Measurements from ENCODE around the gene MMP17.
A peak's percentile ranks its signal among the peaks of the same experiment; 100 is the strongest.
"Not testable (repeated sequence)": the region's sequence is repeated elsewhere in the genome, so short reads cannot be mapped to it uniquely, and the experiment has no call there.

MMP17 gene

DNA sequence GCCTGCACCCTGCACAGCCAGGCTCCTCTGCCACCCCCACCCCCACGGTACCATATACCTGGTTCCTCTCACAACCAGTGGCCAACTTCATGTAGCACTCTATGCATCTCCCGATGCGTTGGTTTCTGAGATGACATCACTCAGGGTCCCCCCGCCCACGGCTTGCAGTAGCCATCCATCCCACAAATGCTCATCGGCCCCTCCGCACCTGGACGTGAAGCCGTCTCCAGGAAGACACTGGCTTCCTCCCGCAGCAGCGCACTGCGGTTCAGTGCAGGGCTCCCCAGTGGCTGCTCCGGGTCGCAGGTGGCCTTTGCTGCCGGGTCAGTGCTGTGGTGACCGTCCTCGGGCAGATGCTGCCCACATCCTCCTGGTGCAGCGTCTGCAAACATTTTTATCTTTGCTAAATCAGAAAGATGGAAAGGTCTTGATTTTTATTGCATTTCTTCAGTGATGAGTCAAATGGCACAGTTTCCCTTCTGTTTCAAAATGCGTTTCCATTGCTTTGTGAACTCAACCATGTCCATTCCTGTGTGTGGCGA, 27.5 kb upstream of the MMP17 start:
- no peak for DNase-seq

DNA sequence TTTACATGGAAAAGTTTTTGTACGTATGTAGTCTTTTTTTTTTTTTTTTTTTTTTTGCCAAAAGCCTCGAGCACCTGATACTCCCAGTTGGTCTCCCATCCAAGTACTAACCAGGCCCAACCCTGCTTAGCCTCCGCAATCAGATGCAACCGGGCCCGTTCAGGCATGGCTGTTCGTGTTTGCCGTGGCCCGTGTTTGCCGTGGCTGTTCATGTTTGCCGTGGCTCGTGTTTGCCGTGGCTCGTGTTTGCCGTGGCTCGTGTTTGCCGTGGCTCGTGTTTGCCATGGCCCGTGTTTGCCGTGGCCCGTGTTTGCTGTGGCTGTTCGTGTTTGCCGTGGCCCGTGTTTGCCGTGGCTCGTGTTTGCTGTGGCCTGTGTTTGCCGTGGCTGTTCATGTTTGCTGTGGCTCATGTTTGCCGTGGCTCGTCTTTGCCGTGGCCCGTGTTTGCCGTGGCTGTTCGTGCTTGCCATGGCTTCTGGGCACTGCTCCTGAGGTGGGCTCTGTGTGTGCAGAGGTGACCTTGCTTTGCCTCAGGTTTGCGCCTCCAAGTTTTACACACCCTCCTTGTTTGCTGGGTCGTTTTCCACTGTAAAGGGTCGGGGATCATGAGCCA, 26.8 kb upstream of the MMP17 start:
- no peak for DNase-seq

DNA sequence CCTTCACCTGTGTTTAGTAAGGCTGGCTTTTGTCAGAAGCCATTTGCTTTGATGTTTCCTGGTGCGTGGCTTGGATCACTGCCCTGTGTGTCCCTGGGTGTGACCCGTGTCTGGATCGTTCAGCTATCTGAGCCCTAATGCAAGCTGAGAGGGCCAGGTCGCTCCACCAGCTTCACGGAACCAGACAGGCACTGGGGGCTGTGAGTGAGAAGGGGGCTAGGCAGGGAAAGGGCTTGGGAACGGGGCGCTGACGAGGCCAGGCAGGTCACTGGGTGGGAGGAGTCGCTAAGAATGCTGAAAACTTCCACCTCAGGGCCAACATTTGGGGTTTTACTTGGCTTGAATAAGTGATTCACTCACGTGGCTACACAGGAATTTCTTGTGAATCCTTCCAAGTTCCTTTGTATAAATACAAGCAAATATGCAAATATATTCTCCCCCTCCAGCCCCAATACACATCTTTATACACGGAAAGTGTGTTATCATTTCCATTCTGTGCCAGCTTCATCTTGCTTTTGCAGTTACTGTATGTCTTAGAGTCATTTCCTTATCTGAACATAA, 24.2 kb upstream of the MMP17 start:
- DNase-seq, result peak; percentile 53

DNA sequence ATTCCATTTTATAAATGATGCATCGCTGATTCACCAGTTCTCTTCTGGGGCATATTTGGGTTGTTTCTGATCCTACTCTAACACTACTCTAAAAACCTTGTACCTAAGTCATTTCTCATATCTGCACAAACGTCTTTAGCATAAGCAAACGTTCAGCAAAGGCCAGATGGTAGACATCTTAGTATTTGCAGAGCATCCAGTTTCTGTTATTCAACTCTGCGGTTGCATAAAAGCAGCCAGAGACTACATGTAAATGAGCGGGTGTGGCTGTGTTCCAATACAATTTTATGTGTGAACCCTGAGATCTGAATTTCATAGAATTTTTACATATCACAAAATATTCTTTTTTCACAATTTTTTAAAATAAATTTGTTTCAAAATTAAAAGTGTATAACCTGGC, 22.8 kb upstream of the MMP17 start:
- no peak for DNase-seq

DNA sequence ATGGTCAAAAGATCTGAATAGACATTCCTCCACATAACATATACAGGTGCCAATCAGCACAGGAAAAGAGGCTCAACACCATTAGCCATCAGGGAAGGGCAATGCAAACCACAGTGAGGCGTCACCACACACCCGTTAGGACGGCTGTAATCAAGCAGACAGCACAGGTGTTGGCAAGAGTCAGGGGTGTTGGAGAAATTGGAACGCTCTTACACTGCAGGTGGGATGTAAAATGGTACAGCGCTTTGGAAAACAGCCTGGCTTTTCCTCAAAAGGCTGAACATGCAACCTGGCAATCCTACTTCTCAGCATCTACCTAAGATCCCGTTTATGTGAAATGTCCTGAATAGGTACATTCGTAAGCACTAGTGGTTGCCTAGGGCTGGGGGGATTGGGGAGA, 21.5 kb upstream of the MMP17 start:
- DNase-seq, result no peak

DNA sequence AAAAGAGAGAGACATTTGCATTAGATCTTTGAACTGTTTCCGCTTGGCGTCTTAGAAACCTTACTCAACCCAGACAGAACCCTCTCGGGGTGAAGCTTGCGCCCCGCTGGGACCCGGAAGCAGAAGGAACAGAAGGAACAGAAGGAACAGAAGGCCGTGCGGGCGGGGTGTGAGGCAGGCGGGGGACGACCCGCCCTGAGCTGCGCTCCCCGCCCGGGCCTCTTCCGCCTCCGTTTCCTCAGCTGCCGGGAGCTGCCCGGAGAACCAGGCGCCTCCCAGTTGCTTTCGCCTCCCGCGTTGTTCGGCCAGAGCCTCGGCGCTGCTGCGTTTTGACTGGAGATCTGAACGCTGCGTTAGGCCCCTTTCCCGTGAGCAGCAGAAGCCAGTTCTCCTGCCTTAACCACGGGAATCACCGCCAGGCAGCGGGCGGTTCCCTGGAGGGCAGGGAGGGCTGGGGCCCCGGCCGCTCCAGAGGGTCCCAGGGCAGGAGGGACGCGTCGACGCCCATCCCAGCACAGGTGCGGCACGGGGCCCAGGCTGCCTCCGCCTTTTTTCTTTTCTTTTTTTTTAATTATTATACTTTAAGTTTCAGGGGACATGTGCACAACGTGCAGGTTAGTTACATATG, 19.3 kb upstream of the MMP17 start:
- DNase-seq, result peak; percentile 60

DNA sequence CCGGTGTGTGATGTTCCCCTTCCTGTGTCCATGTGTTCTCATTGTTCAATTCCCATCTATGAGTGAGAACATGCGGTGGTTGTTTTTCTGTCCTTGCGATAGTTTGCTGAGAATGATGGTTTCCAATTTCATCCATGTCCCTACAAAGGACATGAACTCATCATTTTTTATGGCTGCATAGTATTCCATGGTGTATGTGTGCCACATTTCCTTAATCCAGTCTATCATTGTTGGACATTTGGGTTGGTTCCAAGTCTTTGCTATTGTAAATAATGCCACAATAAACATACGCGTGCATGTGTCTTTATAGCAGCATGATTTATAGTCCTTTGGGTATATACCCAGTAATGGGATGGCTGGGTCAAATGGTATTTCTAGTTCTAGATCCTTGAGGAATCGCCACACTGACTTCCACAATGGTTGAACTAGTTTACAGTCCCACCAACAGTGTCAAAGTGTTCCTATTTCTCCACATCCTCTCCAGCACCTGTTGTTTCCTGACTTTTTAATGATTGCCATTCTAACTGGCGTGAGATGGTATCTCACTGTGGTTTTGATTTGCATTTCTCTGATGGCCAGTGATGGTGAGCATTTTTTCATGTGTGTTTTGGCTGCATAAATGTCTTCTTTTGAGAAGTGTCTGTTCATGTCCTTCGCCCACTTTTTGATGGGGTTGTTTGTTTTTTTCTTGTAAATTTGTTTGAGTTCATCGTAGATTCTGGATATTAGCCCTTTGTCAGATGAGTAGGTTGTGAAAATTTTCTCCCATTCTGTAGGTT, 18.5 kb upstream of the MMP17 start:
- DNase-seq, result not testable (repeated sequence)

DNA sequence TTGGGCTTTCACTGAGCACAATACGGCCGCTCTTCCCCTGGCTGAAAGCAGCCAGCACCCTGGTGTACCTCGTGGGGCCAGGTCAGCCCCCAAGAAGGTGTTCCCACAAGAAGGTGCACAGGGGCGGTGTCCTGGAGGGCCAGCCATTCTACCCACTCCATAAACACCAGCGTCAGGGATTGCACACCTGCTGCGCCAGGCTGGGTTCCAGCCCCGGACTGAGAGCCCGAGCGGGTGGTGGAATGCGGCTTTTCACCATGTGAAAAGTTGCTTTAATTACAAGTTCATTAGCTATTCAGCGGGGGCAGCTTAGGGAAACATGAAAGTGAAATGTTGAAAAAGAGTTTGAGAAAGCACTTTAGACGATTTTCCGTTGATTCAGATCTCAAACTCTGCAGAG, 17.5 kb upstream of the MMP17 start:
- DNase-seq, result no peak

DNA sequence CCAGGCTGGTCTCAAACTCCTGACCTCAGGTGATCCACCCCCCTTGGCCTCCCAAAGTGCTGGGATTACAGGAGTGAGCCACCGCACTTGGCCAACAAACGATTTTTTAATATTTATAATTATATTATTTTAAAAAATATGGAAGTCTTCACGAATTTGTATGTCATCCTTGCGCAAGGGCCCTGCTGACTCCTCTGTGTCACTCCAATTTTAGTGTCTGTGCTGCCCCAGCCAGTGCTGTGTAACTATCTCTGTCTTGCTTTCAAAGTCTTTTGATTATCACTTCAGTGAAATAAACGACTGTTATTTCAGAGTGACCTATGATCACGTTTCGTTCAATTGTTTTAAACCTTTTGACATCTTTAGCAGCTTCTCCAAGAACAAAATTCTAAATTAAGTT, 13.1 kb upstream of the MMP17 start:
- DNase-seq, result no peak

DNA sequence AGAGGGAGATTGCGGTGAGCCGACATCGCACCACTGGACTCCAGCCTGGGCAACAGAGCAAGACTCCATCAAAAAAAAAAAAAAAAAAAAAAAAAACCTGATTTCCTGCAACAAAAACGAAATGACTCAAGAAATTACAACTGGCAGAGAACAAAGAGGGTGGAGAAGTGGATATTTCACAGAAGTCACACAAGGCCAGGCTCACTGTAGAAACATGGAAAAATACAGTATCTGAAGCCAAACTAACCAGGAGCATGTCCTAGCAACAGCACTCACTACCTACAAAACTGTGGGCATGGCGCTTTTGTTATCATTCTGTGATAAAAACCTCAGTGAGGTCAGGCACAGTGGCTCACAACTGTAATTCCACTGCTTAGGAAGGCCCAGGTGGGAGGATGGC, 11.7 kb upstream of the MMP17 start:
- no peak for DNase-seq

DNA sequence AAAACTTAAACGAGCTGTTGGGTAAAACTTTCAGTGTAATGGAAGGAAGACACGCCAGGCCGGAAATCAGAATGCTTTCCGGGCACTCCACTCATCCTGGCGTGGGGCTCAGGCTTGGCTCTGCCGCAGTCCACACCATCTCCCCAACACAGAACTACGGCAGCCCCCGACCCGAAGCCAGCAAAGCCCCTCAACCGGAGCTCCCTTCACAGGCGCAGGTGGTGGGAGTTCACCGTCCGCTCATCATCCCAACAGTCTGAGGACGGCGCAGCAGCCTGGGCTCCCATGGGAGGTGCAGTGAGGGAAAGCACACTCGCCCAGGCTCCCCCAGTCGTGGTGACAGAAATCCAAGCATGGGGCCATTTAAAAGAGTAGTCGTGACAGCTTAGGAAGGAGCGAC, 11.0 kb upstream of the MMP17 start:
- DNase-seq, result no peak

DNA sequence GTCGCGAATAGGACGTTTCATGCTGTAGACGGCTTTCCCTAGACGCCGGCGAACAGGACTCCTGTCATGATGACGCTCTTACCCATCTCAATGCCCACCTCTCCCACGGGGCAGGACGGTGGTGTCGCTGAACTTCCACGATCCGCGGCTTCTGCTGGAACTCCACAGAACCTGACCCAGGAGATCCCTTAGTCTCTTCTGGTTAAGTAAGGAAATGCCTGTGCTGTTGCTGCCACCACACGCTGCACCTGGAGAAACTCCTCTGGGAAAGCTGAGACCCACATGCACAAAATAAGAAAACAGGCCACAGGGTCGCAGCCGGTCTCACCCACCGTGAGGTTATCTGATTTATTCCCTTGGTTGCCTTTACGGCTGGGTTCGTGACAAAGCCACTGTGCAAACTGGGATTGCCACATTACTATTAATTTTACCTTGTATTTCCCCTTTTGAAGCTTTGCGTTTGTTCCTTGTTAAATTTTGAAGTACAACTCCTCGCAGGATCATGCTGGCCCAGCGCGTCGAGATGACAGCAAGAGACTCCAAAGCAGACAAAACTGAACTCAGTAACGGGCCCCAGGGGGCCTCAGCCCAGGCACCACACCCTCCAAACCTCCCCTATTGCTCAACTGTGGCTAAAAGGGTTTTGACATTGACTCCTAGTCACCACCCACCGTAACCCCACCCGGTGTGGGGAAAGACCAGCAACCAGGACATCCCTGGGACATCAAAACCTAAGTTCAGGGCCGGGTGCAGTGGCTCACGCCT, 9.2 kb upstream of the MMP17 start:
- no peak for DNase-seq

DNA sequence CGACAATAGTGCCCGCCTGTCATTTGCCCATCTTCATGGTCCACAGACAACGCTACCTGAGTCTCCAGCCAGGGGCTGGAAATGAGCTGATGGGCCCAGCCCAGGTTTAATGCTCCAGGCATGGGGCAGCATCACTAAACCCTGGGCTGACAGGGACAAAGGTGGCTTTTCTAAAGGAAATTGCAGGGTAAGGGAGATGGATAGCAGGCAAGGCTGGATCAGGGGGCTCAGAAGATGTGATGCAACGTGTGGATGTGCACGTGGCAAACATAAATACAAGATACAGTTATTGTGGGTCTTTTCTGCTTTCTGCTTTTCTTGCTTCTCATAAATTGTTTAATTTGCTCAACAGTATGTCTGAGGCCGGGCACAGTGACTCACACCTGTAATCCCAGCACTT, 3.7 kb upstream of the MMP17 start:
- no peak for DNase-seq

DNA sequence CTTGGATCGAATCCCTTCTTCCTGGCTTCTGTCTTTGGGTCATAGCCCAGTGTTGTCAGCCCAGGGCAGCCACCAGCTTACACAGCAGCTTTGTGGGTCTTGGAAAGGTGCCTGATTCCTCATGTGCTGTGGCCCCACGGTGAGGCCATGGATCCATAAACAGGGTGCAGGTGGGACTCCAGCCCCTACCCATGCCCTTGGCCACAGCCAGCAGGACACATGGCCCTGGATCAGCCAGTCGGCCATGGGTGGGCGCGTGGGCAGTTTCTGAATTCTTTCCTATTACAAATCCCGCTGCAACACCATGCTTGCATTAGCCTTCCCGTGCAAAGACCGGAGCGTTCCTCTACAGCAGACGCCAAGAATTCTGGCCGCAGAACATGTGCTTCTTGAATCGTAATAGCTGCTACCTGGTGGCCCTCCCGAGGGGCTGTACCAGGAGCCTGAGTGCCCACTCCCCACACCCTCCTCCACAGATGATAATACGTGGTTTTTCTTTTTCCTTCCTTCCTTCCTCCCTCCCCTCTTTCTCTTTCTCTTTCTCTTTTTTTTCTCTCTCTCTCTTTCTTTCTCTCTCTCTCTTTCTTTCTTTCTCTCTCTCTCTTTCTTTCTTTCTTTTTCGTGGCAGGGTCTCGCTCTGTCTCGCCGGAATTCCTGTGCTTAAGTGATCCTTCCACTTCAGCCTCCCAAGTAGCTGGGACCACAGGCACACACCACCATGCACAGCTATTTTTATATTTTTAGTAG, 2.9 kb upstream of the MMP17 start:
- DNase-seq, result no peak

DNA sequence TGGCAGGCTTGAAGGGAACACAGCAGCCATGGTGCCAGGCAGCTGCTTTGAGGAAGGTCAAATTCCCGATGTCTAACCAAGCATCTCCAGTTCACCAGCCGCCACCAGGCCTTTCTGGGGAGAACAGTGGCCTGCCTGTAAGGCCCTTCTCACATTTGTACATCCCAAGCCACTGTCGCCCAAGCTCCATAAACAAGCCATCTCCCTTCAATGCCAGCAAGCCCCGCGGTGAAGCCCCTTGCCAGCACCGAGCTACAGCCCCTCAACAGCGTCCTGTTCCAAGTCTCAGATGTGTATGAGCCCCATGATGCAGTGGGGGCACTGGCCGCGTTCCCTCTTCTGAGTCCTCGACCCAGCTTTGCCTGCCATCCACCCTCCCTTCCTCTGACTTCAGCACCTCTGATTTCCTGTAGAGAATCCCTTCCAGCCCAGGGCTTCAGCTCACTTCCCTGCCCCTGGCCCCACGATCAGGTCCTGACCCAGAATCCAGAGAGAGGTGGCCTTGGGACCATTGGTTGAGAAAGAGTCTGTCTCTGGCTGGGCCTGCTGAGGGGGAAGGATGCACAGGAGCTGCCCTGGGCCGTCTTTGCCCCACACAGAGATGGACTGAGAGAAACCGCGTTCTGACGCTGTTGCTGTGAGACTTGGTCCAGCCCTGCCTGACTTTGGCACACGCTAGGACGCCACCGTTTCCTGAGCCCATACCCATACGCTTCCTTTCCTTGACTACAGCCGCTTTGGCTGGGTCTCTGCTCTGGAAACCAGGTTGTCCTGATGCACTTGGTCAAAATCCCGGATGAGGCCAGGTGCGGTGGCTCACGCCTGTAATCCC, 1.9 kb upstream of the MMP17 start:
- no peak for DNase-seq

DNA sequence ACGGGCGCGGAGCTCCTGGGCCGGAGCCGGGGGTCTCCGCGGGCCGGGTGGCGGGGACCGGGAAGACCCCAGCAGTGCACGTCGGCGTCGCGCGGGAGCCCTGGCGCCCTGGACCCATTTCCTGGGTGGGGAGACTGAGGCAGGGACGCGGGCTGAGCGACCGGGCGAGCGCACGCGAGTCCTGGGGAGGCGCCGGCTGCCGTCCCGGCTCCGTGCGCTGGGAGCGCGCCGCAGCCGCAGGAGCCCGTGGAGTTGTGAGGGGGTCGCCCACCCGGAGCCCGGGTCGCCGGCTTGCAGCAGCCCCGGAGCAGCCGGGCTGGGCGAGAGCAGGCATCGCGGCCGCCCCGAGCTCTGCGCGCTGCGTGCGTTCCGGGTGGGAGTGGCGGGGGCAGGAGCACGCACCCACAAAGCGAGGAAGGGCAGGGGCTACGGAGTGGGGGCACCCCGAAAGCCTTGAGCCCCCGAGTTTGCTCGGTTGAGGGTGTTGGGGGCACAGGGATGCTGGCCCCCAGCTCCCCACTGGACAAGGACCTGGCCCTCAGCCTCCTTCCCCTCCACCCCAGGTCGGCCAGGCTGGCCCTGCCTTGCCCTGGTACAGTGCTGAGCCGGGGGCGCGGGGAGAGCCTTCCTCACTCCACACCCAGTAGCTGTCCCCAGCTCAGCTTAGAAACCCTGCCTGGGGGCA, 620 bp downstream of the MMP17 start:
- DNase-seq, result no peak

DNA sequence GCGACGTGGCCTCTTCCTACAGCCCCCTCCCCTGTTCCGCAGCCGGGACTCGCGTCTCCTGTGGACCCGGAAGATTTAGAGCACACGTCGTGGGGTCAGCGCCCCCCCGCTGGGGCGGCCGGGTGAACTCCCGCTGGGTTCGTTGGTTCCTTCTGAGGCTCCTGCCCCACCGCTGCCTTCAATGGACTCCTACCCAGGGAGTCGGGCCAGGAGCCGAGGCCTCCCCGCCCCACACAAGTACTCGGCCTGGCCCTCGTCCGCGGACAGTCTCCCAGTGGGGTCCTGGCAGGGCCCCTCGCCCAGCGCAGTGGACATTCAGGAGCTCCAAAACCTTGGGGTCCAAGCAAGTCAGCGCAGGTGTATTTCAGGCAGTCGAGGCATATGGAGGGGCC, 1.2 kb downstream of the MMP17 start:
- DNase-seq, result no peak

DNA sequence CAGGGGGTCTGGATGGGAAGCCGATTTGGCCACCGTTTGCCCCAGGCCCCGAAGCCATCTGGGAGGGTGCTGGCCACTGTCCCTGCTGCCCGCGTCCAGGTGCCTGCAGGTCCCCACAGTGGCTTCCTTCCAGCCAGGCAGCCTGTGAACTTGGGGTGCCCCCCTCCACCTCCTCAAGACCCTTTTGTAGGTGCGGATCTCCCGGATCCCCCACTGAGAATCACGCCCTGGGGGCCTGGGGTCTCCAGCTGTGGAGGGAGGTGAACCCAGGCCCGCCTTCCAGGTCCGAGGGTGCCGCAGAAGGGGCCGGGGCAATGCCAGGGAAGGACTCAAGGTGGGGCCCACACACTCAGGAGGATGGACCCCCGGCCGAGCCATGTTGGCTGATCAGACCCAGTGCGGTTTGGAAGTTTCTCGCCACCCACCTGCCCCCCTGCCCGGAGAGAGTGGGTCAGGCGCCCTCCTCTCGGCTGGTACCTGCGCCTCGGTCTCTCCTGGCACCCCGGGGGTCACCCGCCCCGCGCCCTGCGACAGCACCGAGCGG, 1.7 kb downstream of the MMP17 start:
- no peak for DNase-seq

DNA sequence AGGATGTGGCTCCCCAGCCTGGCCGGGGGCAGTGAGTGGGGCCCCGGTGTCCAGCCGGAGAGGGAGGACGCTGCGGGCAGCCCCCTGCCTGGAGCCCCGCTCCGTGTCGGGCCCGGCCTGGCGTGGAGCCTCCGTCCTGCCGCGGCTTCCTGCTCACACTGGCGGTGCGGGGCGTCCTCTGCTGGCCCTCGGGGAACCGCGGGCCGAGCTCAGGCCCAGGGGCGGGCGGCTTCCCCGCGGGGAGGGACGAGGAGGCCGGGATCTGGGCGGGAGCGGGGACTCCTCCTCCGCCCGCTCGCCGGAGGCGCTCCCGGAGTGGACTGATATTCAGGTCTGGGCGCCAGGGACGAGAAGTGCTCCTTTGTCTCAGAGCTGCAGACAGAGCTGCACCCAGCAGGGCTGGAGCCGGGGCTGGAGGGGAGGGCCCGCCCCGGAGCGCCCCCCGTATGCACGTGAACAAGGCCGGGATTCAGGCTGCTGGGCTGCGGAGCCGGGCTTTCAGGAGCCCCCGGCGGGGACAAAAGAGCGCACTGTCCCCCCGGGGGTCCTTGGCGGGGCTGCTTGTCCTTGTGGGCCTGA, 2.2 kb downstream of the MMP17 start:
- DNase-seq, result peak; percentile 56
